T-cell (primary cell): ENCODE results near the gene OPN5. TPM values are rescaled to one million over a fixed set of nuclear protein-coding genes. Genes with fewer than 3 reads are reported as not detected.

Experiments used
- ATAC-seq, 4 experiments: fragments of 200-7000 bp in 3 of 4; fragments of 150-1000 bp in 1 of 4; cut with Tn5 transposase; replicated peaks in 1 of 4; 1 replicate in 3 of 4; 2 replicates in 1 of 4; pipeline ENCODE4 v1.10.0; 2021; ENCODE audit warnings: moderate library complexity in 3 of 4, mild to moderate bottlenecking in 2 of 4, moderate number of reproducible peaks in 1 of 4
- CTCF ChIA-PET, 2 donors: fragments of 300-600 bp; sonication (Branson Sonifier 250); formaldehyde crosslinking; loops; one replicate each; lab custom pipeline; 2022; ENCODE audit warnings: antibody characterized with exemption in 2 of 2; lab: Charles Lee
- POLR2A ChIA-PET, 2 donors: fragments of 300-600 bp; sonication (Branson Sonifier 250); formaldehyde crosslinking; loops; one replicate each; lab custom pipeline; 2022; ENCODE audit warnings: antibody characterized with exemption in 2 of 2; lab: Charles Lee
- DNase-seq, 35 experiments: peaks; one replicate each; pipeline versions ENCODE4 v3.0.0 to v3.0.0-alpha.2; 2013 to 2023
- H3K27ac ChIP-seq: one replicate; pipeline ENCODE4 v1.5.1; 2013; ENCODE audit warnings: low read length
- H3K27me3 ChIP-seq, 2 experiments: replicated peaks in 1 of 2; 1 replicate in 1 of 2; 2 replicates in 1 of 2; pipeline versions ENCODE4 v1.6.1 to v1.7.0; 2013; ENCODE audit warnings: low read length in 1 of 2, mixed read lengths in 1 of 2; ENCODE audit not compliant: control insufficient read depth in 2 of 2, insufficient read depth in 2 of 2; ENCODE audit errors: extremely low read depth in 1 of 2
- H3K36me3 ChIP-seq, 2 donors: 1 replicate in 1 of 2; 2 replicates in 1 of 2; pipeline versions ENCODE4 v1.6.1 to v1.7.0; 2013; ENCODE audit warnings: low read length in 1 of 2; ENCODE audit not compliant: control insufficient read depth in 2 of 2, insufficient read depth in 1 of 2; ENCODE audit errors: extremely low read depth in 1 of 2
- H3K4me1 ChIP-seq, 2 experiments: 1 replicate in 1 of 2; 2 replicates in 1 of 2; pipeline versions ENCODE4 v1.6.1 to v1.7.0; 2013; ENCODE audit warnings: low read length in 2 of 2, mixed read lengths in 1 of 2; ENCODE audit not compliant: insufficient read depth in 2 of 2, control insufficient read depth in 1 of 2; ENCODE audit errors: extremely low read depth in 1 of 2
- H3K4me3 ChIP-seq, 2 donors: 1 replicate in 1 of 2; 2 replicates in 1 of 2; pipeline versions ENCODE4 v1.5.1 to v1.7.0; 2013; ENCODE audit warnings: mild to moderate bottlenecking in 2 of 2, low read length in 1 of 2, moderate library complexity in 1 of 2; ENCODE audit not compliant: control insufficient read depth in 1 of 2; ENCODE audit errors: extremely low read depth in 1 of 2
- H3K9me3 ChIP-seq: 2 replicates; pipeline ENCODE4 v1.7.0; 2013
- H3K27ac Mint-ChIP-seq, 2 donors: one replicate each; pipeline ENCODE4 v1.8.0; 2020 to 2021; ENCODE audit warnings: mild to moderate bottlenecking in 2 of 2, mixed read lengths in 2 of 2
- H3K27me3 Mint-ChIP-seq, 2 donors: one replicate each; pipeline ENCODE4 v1.8.0; 2021 to 2022; ENCODE audit warnings: mixed read lengths in 2 of 2
- H3K36me3 Mint-ChIP-seq: one replicate; pipeline ENCODE4 v1.8.0; 2021; ENCODE audit warnings: mixed read lengths
- H3K4me1 Mint-ChIP-seq, 3 donors: one replicate each; pipeline ENCODE4 v1.8.0; 2020 to 2022; ENCODE audit warnings: mixed read lengths in 3 of 3, mild to moderate bottlenecking in 1 of 3
- H3K4me3 Mint-ChIP-seq, 3 donors: one replicate each; pipeline ENCODE4 v1.8.0; 2020 to 2022; ENCODE audit warnings: mild to moderate bottlenecking in 3 of 3, mixed read lengths in 3 of 3, moderate library complexity in 3 of 3
- H3K9me3 Mint-ChIP-seq, 3 donors: one replicate each; pipeline ENCODE4 v1.8.0; 2020 to 2022; ENCODE audit warnings: mixed read lengths in 3 of 3
- WGBS: methylation state at CpG from one replicate; pipeline ENCODE4 v1.1.5; 2013; ENCODE audit warnings: missing lambda C conversion rate; ENCODE audit not compliant: insufficient coverage; 5-methylcytosine and 5-hydroxymethylcytosine counted together
- total RNA-seq, 35 experiments: library from RNA in 6 of 35; stranded (reverse) in 6 of 35; fragments of 120-200 nt in 1 of 35; gene quantifications; one replicate each; pipeline versions ENCODE4 v1.2.1 to v1.2.4 and lab custom pipeline; 2013 to 2026

OPN5 gene
- total RNA-seq, 5 donors from 2014 or later (not counting 1 experiment from before 2014, with no cell fraction given): not detected

DNA sequence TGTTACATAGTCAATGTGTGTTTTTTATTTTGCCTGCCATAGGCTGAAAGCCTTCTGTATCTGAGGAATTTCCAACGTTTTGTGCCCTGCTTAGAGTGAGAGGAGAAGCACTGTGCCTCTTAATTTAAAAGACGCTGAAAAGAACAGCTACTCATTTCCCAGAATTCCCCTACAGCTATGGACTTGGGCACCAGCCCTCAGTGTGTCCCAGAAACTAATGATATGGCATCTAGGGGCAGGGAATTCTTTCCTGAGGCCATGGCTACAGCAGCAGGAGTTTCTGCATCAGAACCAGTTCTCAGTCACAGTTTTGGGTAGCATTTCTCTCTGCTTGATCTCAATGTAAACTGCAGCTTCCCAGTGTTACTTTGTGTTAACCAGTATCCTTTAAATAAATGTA lies 20.2 kb downstream of the OPN5 start:
- ATAC-seq (no peak), DNase-seq (no peak)
- H3K9me3 Mint-ChIP-seq: no peaks in the 10 kb centered on the region
- 100% methylated on average over 1 of the region's 2 CpGs for WGBS
- ChIA-PET POLR2A (no interaction called here), CTCF (interaction anchor here in 1 of 2 donors (1.1 kb wide), 1 partner anchor 19 kb away, joined by 3 read pairs; no protein-coding TSS in a partner anchor)
- Histone ChIP-seq H3K4me1 (no peaks in the 10 kb centered on the region), H3K9me3 (no peaks in the 10 kb centered on the region), H3K27ac (no peak overlapping the region), H3K36me3 (no peaks in the 10 kb centered on the region), H3K4me3 (no peak overlapping the region), H3K27me3 (no peaks in the 10 kb centered on the region)
- H3K4me1 Mint-ChIP-seq: no peaks in the 10 kb centered on the region
- H3K27me3 Mint-ChIP-seq: peaks cover 22 to 43% of the 10 kb centered on the region in 2 donors
- H3K27ac Mint-ChIP-seq: no peak overlapping the region
- H3K36me3 Mint-ChIP-seq: no peaks in the 10 kb centered on the region
- no peak overlapping the region for H3K4me3 Mint-ChIP-seq

DNA sequence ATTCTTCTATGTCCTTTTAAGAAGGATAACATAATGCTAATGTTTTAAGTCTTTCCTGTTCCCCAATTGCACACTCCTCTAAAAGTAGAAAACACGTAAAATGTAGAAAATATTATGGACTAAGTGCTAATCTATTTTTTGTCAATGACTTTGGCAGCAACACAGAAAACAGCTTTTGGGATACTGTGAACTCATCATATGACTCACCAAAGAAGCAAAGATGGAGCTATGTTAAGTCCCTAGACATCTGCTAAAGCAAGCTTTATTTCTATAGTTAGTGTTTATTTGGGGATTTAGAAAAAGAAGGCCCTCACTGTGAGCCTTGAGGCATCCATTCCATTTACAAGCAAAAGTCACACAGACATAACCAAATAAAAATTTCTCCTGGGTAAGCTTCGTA lies 23.0 kb downstream of the OPN5 start:
- Mint-ChIP-seq H3K27ac (no peak overlapping the region), H3K36me3 (no peaks in the 10 kb centered on the region), H3K4me1 (no peaks in the 10 kb centered on the region), H3K27me3 (peaks cover 25 to 39% of the 10 kb centered on the region in 2 donors), H3K4me3 (no peak overlapping the region), H3K9me3 (no peaks in the 10 kb centered on the region)
- CTCF ChIA-PET: no interaction called here
- Histone ChIP-seq H3K36me3 (no peaks in the 10 kb centered on the region), H3K4me3 (no peak overlapping the region), H3K4me1 (no peaks in the 10 kb centered on the region), H3K27me3 (no peaks in the 10 kb centered on the region), H3K27ac (no peak overlapping the region), H3K9me3 (no peaks in the 10 kb centered on the region)
- 80% methylated on average over 1 of the region's 2 CpGs for WGBS
- ATAC-seq (no peak), DNase-seq (no peak)
- POLR2A ChIA-PET: no interaction called here

- Histone ChIP-seq H3K4me1 (no peaks in the 10 kb centered on the region), H3K36me3 (no peaks in the 10 kb centered on the region), H3K9me3 (no peaks in the 10 kb centered on the region), H3K27ac (no peak overlapping the region), H3K4me3 (no peak overlapping the region), H3K27me3 (peaks cover 0 to 2% of the 10 kb centered on the region in 2 experiments)
- POLR2A ChIA-PET: no interaction called here
- no peak for ATAC-seq
- H3K36me3 Mint-ChIP-seq: no peaks in the 10 kb centered on the region
- no peak overlapping the region for H3K4me3 Mint-ChIP-seq
- WGBS: 80% methylated on average over 5 of the region's 8 CpGs
- no peak for DNase-seq
- CTCF ChIA-PET: no interaction called here
- no peak overlapping the region for H3K27ac Mint-ChIP-seq
- H3K27me3 Mint-ChIP-seq: peaks cover 19 to 20% of the 10 kb centered on the region in 2 donors
- H3K9me3 Mint-ChIP-seq: no peaks in the 10 kb centered on the region
- no peaks in the 10 kb centered on the region for H3K4me1 Mint-ChIP-seq
Measured at GRCh38 chr6:47809873-47810272, 28.0 kb downstream of the OPN5 start.

GRCh38 chr6:47810885-47811284 lies 29.1 kb downstream of the OPN5 start:
- 81% methylated on average over 2 of the region's 3 CpGs for WGBS
- Histone ChIP-seq H3K4me3 (no peak overlapping the region), H3K27ac (no peak overlapping the region), H3K4me1 (no peaks in the 10 kb centered on the region), H3K36me3 (no peaks in the 10 kb centered on the region), H3K9me3 (no peaks in the 10 kb centered on the region), H3K27me3 (peaks cover 0 to 2% of the 10 kb centered on the region in 2 experiments)
- ATAC-seq: no peak
- peaks cover 14 to 17% of the 10 kb centered on the region in 2 donors for H3K27me3 Mint-ChIP-seq
- no peaks in the 10 kb centered on the region for H3K4me1 Mint-ChIP-seq
- ChIA-PET POLR2A (no interaction called here), CTCF (interaction anchor here in 1 of 2 donors (0.7 kb wide), 1 partner anchor 7 kb away, joined by 3 read pairs; no protein-coding TSS in a partner anchor)
- no peak for DNase-seq
- no peak overlapping the region for H3K27ac Mint-ChIP-seq
- H3K9me3 Mint-ChIP-seq: no peaks in the 10 kb centered on the region
- H3K4me3 Mint-ChIP-seq: no peak overlapping the region
- no peaks in the 10 kb centered on the region for H3K36me3 Mint-ChIP-seq

DNA sequence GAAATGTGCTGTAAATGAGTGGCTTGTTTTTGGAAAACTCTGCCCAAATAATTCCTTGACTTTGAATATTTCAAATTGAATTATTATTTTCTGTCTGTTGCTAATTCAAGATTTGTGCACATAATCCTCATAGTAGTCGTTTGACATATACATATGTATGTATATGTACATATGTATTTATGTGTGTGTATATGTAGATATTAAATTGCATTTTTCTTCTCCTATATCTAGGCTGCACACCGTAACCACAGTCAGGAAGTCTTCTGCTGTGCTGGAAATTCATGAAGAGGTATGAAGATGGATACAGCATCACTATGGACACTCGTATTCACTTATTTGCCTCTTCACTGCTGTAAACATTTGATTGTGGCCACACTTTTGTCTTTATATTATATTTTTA lies 29.6 kb downstream of the OPN5 start:
- H3K27me3 ChIP-seq: peaks cover 0 to 2% of the 10 kb centered on the region in 2 experiments
- no peaks in the 10 kb centered on the region for H3K36me3 ChIP-seq
- Mint-ChIP-seq H3K36me3 (no peaks in the 10 kb centered on the region), H3K9me3 (no peaks in the 10 kb centered on the region), H3K4me3 (no peak overlapping the region), H3K27me3 (peaks cover 13 to 18% of the 10 kb centered on the region in 2 donors), H3K4me1 (no peaks in the 10 kb centered on the region), H3K27ac (no peak overlapping the region)
- no peak for ATAC-seq
- POLR2A ChIA-PET: no interaction called here
- no peak overlapping the region for H3K27ac ChIP-seq
- CTCF ChIA-PET: no interaction called here
- DNase-seq: no peak
- no CpG with 5 or more reads among the region's 3 CpGs for WGBS
- no peak overlapping the region for H3K4me3 ChIP-seq
- no peaks in the 10 kb centered on the region for H3K9me3 ChIP-seq
- no peaks in the 10 kb centered on the region for H3K4me1 ChIP-seq

GRCh38 chr6:47817749-47818148 lies 35.9 kb downstream of the OPN5 start:
- Mint-ChIP-seq H3K36me3 (no peaks in the 10 kb centered on the region), H3K27me3 (peaks cover 18 to 34% of the 10 kb centered on the region in 2 donors), H3K4me3 (no peak overlapping the region), H3K9me3 (no peaks in the 10 kb centered on the region), H3K27ac (no peak overlapping the region), H3K4me1 (no peaks in the 10 kb centered on the region)
- ATAC-seq (no peak), DNase-seq (no peak)
- ChIA-PET CTCF (no interaction called here), POLR2A (no interaction called here)
- Histone ChIP-seq H3K27ac (no peak overlapping the region), H3K36me3 (no peaks in the 10 kb centered on the region), H3K4me1 (no peaks in the 10 kb centered on the region), H3K27me3 (no peaks in the 10 kb centered on the region), H3K9me3 (no peaks in the 10 kb centered on the region), H3K4me3 (no peak overlapping the region)
- 100% methylated on average over 1 of the region's 4 CpGs for WGBS

- CTCF ChIA-PET: no interaction called here
- POLR2A ChIA-PET: no interaction called here
Measured at GRCh38 chr6:47819461-47819860, 37.6 kb downstream of the OPN5 start.

More at GRCh38 chr6:47819461-47819860, 37.6 kb downstream of the OPN5 start:
- H3K27ac Mint-ChIP-seq: no peak overlapping the region
- H3K36me3 ChIP-seq: no peaks in the 10 kb centered on the region
- no peak overlapping the region for H3K27ac ChIP-seq
- no peak overlapping the region for H3K4me3 ChIP-seq
- no peak for ATAC-seq
- peaks cover 16 to 33% of the 10 kb centered on the region in 2 donors for H3K27me3 Mint-ChIP-seq
- no peaks in the 10 kb centered on the region for H3K27me3 ChIP-seq
- H3K9me3 Mint-ChIP-seq: no peaks in the 10 kb centered on the region
- H3K9me3 ChIP-seq: no peaks in the 10 kb centered on the region
- no peaks in the 10 kb centered on the region for H3K4me1 Mint-ChIP-seq
- no peak overlapping the region for H3K4me3 Mint-ChIP-seq
- WGBS: 83% methylated on average over 1 of the region's 3 CpGs
- no peaks in the 10 kb centered on the region for H3K36me3 Mint-ChIP-seq
- DNase-seq: no peak
- no peaks in the 10 kb centered on the region for H3K4me1 ChIP-seq
